Duodenal mucosa (tissue), 2 donors: ENCODE data around the gene PLA2G12A.
A peak's percentile ranks its signal among the peaks of the same experiment; 100 is the strongest.

ENCODE experiments used
- H3K27ac ChIP-seq: one replicate; pipeline ENCODE4 v1.7.0; 2013; ENCODE audit warnings: low read depth, low read length
- H3K27me3 ChIP-seq, 2 donors: one replicate each; pipeline ENCODE4 v1.7.0; 2013; ENCODE audit warnings: low read length in 2 of 2, control low read depth in 1 of 2; ENCODE audit not compliant: insufficient read depth in 2 of 2, control insufficient read depth in 1 of 2
- H3K36me3 ChIP-seq, 2 donors: one replicate each; pipeline ENCODE4 v1.7.0; 2013; ENCODE audit warnings: low read length in 2 of 2, control low read depth in 1 of 2; ENCODE audit not compliant: insufficient read depth in 2 of 2, control insufficient read depth in 1 of 2
- H3K4me1 ChIP-seq, 2 donors: one replicate each; pipeline ENCODE4 v1.7.0; 2013; ENCODE audit warnings: low read length in 2 of 2, control low read depth in 1 of 2; ENCODE audit not compliant: insufficient read depth in 2 of 2, control insufficient read depth in 1 of 2
- H3K4me3 ChIP-seq, 2 donors: one replicate each; pipeline ENCODE4 v1.7.0; 2013; ENCODE audit warnings: low read length in 2 of 2, low read depth in 1 of 2
- H3K9ac ChIP-seq, 2 donors: one replicate each; pipeline ENCODE4 v1.7.0; 2013; ENCODE audit warnings: low read length in 2 of 2, low read depth in 1 of 2
- H3K9me3 ChIP-seq, 2 donors: one replicate each; pipeline ENCODE4 v1.7.0; 2013; ENCODE audit warnings: low read length in 2 of 2, control low read depth in 1 of 2; ENCODE audit not compliant: control insufficient read depth in 1 of 2

PLA2G12A gene

GRCh38 chr4:109749388-109750082 is 19.7 kb upstream of the PLA2G12A start:
- no peak overlapping the region for H3K27ac ChIP-seq
- H3K27me3 ChIP-seq, result no peaks in the 10 kb centered on the region
- peaks cover 0 to 7% of the 10 kb centered on the region in 2 donors for H3K36me3 ChIP-seq
- no peak overlapping the region for H3K4me3 ChIP-seq
- no peaks in the 10 kb centered on the region for H3K9me3 ChIP-seq
- H3K9ac ChIP-seq, result no peak overlapping the region
- H3K4me1 ChIP-seq, result no peaks in the 10 kb centered on the region

GRCh38 chr4:109748114-109748513 is 18.2 kb upstream of the PLA2G12A start:
- Histone ChIP-seq H3K9ac (no peak overlapping the region), H3K4me1 (no peaks in the 10 kb centered on the region), H3K36me3 (peaks cover 0 to 7% of the 10 kb centered on the region in 2 donors), H3K9me3 (no peaks in the 10 kb centered on the region), H3K27ac (no peak overlapping the region), H3K27me3 (no peaks in the 10 kb centered on the region), H3K4me3 (no peak overlapping the region)

- Histone ChIP-seq H3K9me3 (no peaks in the 10 kb centered on the region), H3K9ac (no peak overlapping the region)
Measured at GRCh38 chr4:109746728-109747127, 16.9 kb upstream of the PLA2G12A start.

GRCh38 chr4:109745830-109746229 is 16.0 kb upstream of the PLA2G12A start:
- H3K4me3 ChIP-seq, result no peak overlapping the region
- H3K9ac ChIP-seq, result no peak overlapping the region
- H3K27ac ChIP-seq, result no peak overlapping the region
- no peaks in the 10 kb centered on the region for H3K4me1 ChIP-seq
- H3K9me3 ChIP-seq, result no peaks in the 10 kb centered on the region
- H3K36me3 ChIP-seq, result peaks cover 0 to 7% of the 10 kb centered on the region in 2 donors
- no peaks in the 10 kb centered on the region for H3K27me3 ChIP-seq

More at GRCh38 chr4:109746728-109747127, 16.9 kb upstream of the PLA2G12A start:
- no peaks in the 10 kb centered on the region for H3K27me3 ChIP-seq
- H3K4me1 ChIP-seq, result no peaks in the 10 kb centered on the region
- H3K27ac ChIP-seq, result no peak overlapping the region
- no peak overlapping the region for H3K4me3 ChIP-seq
- H3K36me3 ChIP-seq, result peaks cover 0 to 7% of the 10 kb centered on the region in 2 donors

- H3K36me3 ChIP-seq, result no peaks in the 10 kb centered on the region
- H3K9ac ChIP-seq, result no peak overlapping the region
- H3K27me3 ChIP-seq, result no peaks in the 10 kb centered on the region
- peaks cover 7 to 10% of the 10 kb centered on the region in 2 donors for H3K4me1 ChIP-seq
- H3K4me3 ChIP-seq, result no peak overlapping the region
- no peak overlapping the region for H3K27ac ChIP-seq
- no peaks in the 10 kb centered on the region for H3K9me3 ChIP-seq
Measured at GRCh38 chr4:109739547-109739946, 9.7 kb upstream of the PLA2G12A start.

GRCh38 chr4:109738104-109738872 is 8.4 kb upstream of the PLA2G12A start:
- Histone ChIP-seq H3K27me3 (no peaks in the 10 kb centered on the region), H3K4me3 (no peak overlapping the region), H3K36me3 (no peaks in the 10 kb centered on the region), H3K9ac (no peak overlapping the region), H3K4me1 (peaks cover 7 to 10% of the 10 kb centered on the region in 2 donors), H3K27ac (no peak overlapping the region), H3K9me3 (no peaks in the 10 kb centered on the region)

GRCh38 chr4:109735566-109736365 is 5.9 kb upstream of the PLA2G12A start:
- no peaks in the 10 kb centered on the region for H3K36me3 ChIP-seq
- H3K9me3 ChIP-seq, result no peaks in the 10 kb centered on the region
- H3K4me3 ChIP-seq, result peak overlapping the region in 1 of 2 donors; percentile 41
- no peak overlapping the region for H3K27ac ChIP-seq
- H3K4me1 ChIP-seq, result peaks cover 7 to 10% of the 10 kb centered on the region in 2 donors
- H3K27me3 ChIP-seq, result no peaks in the 10 kb centered on the region
- no peak overlapping the region for H3K9ac ChIP-seq

GRCh38 chr4:109733728-109734127 is 3.9 kb upstream of the PLA2G12A start:
- H3K9ac ChIP-seq, result no peak overlapping the region
- H3K9me3 ChIP-seq, result no peaks in the 10 kb centered on the region
- H3K27ac ChIP-seq, result no peak overlapping the region
- no peaks in the 10 kb centered on the region for H3K36me3 ChIP-seq
- H3K4me1 ChIP-seq, result peaks cover 14 to 17% of the 10 kb centered on the region in 2 donors
- no peak overlapping the region for H3K4me3 ChIP-seq
- no peaks in the 10 kb centered on the region for H3K27me3 ChIP-seq

GRCh38 chr4:109730619-109731545 is 1.0 kb upstream of the PLA2G12A start:
- Histone ChIP-seq H3K9ac (peak overlapping the region; percentile 90 to 94), H3K9me3 (no peaks in the 10 kb centered on the region), H3K27ac (peak overlapping the region; percentile 76), H3K27me3 (no peaks in the 10 kb centered on the region), H3K36me3 (no peaks in the 10 kb centered on the region), H3K4me1 (peaks cover 10 to 15% of the 10 kb centered on the region in 2 donors), H3K4me3 (peak overlapping the region; percentile 89 to 91)
